ENCODE results near the gene PDP2. TPM values are rescaled to one million over a fixed set of nuclear protein-coding genes. Genes with fewer than 3 reads are reported as not detected.

Gene PDP2
- total and polyA plus RNA-seq, 9 of the 15 experiments (the other 6 are each of a cell fraction or from before 2014, with no cell fraction given) = 2.5 to 24.3 (median 7.2) TPM

GRCh38 chr16:66899945-66900710 is 19.8 kb downstream of the PDP2 start (continued):
- TF ChIP-seq UBTF (IDR thresholded peaks at IDR 0.05; ENCODE audit: borderline replicate concordance in 1 of 2, low read depth in 2 of 2, low read length in 2 of 2) = no peak
- TF ChIP-seq ZNF584 (CRISPR knock-in tag; IDR thresholded peaks at IDR 0.05; ENCODE audit: low read depth) = 0 out of 2 replicates have a peak, but pooled peaks have one; percentile 20
- TF ChIP-seq ATF6 (CRISPR knock-in tag; IDR thresholded peaks at IDR 0.05) = no peak
- peak in 1 of 2 experiments; percentile 88; a peak in 2 of 3 replicates for TF ChIP-seq CBX3 (IDR thresholded peaks at IDR 0.05; ENCODE audit: borderline replicate concordance in 1 of 2, low read length in 2 of 2)
- no peak for TF ChIP-seq ZNF408 (CRISPR knock-in tag; IDR thresholded peaks at IDR 0.05; ENCODE audit: low read depth)
- peak; percentile 69; the same call in 1 of the 2 replicates for TF ChIP-seq KLF13 (tag; IDR thresholded peaks at IDR 0.05; ENCODE audit: borderline replicate concordance, low read depth)
- TF ChIP-seq ZKSCAN8 (CRISPR knock-in tag; IDR thresholded peaks at IDR 0.05) = peak; percentile 26; the same call in 1 of the 2 replicates
- peak; percentile 35 to 67; a peak in 3 of 4 replicates for TF ChIP-seq KDM1A (IDR thresholded peaks at IDR 0.05)
- TF ChIP-seq ZBTB7A (IDR thresholded peaks at IDR 0.05; ENCODE audit: borderline replicate concordance, control insufficient read depth, low read depth, low read length) = peak; percentile 66; the same call in 1 of the 2 replicates
- TF ChIP-seq E2F6 (IDR thresholded peaks at IDR 0.05; ENCODE audit: borderline replicate concordance in 1 of 2, extremely low read depth in 1 of 2, insufficient read depth in 1 of 2, insufficient read length in 1 of 2, low read depth in 1 of 2, low read length in 1 of 2, poor library complexity in 1 of 2, severe bottlenecking in 1 of 2) = peak in 1 of 2 experiments; percentile 47
- TF ChIP-seq HSF4 (CRISPR knock-in tag; IDR thresholded peaks at IDR 0.05; ENCODE audit: borderline replicate concordance) = no peak; the same call in 1 of the 2 replicates
- TF ChIP-seq ATF7 (IDR thresholded peaks at IDR 0.05) = peak; percentile 98
- no peak for TF ChIP-seq PRPF4 (IDR thresholded peaks at IDR 0.05; ENCODE audit: insufficient read depth, low read depth, low read length, poor library complexity, severe bottlenecking)

All from K562 (cell line).